CD4-positive, alpha-beta T cell treated with Interleukin-17A for 1 hour (primary cell): ENCODE measurements around the gene ZYX.
"Not testable (repeated sequence)": the region's sequence is repeated elsewhere in the genome, so short reads cannot be mapped to it uniquely, and the experiment has no call there.

Experiments
- DNase-seq: peaks from one replicate; pipeline ENCODE4 v3.0.0-alpha.2; 2020

Gene ZYX

GRCh38 chr7:143387156-143387975, 6.2 kb downstream of the ZYX start:
- DNase-seq = no peak

GRCh38 chr7:143388051-143388450, 6.9 kb downstream of the ZYX start:
- DNase-seq = no peak

DNA sequence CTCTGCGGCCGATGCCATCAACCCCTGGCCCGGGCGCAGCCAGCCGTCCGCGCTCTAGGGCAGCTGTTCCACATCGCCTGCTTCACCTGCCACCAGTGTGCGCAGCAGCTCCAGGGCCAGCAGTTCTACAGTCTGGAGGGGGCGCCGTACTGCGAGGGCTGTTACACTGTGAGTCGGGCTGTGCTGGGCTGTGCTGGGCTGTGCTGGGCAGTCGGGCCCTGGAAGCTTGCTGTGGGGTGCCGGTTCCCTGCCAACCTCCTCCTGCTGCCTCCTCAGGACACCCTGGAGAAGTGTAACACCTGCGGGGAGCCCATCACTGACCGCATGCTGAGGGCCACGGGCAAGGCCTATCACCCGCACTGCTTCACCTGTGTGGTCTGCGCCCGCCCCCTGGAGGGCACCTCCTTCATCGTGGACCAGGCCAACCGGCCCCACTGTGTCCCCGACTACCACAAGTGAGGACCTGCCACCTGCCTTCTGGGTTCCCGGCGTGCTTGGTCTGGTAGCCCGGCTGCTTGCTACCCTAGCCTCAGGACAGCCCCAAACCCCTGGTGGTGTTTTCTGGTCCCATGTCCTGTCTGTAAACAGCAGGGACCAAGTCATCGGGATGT, 7.5 kb downstream of the ZYX start:
- DNase-seq = no peak

DNA sequence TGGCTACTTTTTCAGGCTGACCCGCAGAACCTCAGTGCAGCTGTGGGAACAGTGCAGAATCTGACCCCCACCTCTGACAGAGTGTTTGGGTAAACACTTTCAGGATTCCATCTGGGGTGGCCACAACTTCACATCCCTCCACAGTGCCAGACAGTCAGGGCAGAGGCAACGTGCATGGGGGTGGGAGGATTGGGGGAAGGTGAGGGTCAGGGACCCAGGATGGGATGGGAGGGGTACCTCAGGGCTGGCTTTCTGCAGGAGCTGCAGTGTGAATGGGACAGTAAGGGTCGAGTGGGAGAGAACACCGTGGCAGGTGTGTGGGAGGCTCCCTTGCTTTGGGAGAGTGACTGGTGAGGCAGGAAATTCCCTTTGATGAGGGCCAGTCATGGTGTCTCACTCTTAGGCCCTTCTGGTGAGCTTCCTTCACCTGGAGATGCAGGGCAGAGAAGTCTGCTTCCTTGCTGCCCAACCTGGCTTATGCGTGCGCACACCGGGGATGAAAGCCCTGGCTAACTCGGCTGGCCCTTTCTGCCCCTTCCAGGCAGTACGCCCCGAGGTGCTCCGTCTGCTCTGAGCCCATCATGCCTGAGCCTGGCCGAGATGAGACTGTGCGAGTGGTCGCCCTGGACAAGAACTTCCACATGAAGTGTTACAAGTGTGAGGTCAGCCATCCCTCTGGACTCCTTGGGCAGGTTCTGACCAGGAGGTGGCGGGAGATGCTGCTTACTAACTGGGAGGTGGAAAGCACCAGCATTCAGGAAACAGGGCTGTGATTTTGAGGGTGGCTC, 8.4 kb downstream of the ZYX start:
- DNase-seq = no peak

DNA sequence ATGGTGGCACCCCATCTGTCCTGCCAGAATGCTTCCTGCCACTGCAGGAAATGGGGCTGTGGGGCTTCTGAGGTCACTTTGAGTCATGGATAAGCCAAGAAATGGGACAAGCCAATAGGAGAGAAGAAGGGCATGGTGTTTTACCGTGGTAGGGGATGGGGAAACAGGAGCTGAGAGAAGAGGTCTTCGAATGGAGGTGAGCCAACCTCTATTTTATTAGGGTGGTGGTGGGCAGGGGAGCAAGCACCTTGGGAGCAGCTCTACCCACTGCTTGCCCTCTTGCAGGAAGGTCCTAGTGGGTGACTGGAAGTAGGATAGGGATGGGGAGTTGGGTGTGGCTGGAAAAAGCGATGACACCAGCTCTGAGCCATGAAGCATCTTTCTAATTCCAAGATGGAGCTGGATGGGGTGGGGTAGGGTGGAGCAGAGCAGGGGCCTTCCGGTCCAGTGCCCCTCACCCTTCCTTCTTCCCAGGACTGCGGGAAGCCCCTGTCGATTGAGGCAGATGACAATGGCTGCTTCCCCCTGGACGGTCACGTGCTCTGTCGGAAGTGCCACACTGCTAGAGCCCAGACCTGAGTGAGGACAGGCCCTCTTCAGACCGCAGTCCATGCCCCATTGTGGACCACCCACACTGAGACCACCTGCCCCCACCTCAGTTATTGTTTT, 9.1 kb downstream of the ZYX start:
- DNase-seq = no peak

GRCh38 chr7:143390773-143391317, 9.7 kb downstream of the ZYX start:
- DNase-seq = no peak

DNA sequence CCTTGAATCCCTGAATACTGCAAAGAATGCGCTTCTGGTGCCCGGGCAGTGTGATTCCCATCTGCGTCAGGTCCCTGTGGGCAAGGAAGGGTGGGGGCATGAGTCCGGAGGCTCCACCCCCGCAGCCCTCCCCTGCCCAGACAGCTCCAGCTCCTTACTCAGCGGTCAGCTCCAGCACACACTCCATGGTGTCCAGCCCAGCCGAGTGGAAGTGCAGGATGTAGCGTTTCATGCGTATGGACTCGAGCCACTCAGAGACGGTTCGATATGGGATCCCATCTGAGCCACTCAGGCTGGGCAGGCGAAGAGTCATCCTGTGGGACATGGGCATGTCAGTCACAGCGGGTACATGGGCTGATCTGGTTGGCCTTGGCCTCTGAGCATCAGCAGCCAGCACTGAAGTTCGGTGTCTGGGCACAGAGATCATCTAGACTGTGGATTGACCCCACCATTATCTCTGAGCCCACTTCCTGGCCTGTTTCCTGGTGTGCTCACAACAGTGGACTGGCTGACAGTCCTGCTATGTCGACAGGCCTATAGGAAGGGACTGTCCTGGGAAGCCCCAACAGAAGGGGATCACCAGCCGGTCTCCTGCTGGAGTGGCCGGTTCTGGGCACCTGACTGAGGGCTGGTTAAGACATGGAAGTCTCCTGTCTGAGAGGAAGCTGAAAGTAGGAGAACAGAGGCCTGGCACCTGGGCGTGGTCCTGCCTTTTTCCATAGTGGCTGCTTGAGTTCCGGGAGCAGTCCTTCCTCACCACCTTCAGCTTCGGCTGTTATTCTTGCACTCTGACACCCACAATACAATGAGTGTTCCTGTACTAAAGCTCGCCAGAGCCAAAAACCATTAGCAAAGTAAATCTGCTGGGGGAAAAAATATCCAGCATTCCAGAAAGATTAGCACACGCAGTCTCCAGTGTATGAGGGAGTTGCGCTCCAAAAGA, 10.6 kb downstream of the ZYX start:
- DNase-seq = no peak

DNA sequence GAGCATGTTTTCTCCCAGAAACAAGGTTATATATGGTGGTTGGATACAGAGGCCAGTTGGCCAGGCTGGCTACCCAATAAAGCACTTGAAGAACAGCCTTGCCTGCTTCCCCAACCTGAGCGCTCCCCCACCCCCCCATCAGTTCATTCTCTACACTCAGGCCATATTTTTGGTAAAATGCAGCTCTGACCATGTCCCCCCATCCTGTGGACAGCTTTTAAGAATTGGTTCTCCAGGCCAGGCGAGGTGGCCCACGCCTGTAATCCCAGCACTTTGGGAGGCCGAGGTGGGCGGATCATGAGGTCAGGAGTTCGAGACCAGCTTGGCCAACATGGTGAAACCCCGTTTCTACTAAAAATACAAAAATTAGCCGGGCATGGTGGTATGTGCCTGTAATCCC, 11.3 kb downstream of the ZYX start:
- not testable (repeated sequence) for DNase-seq

GRCh38 chr7:143392875-143393266, 11.7 kb downstream of the ZYX start:
- no peak for DNase-seq

- DNase-seq = no peak
Measured at GRCh38 chr7:143393267-143394041, 12.3 kb downstream of the ZYX start.

DNA sequence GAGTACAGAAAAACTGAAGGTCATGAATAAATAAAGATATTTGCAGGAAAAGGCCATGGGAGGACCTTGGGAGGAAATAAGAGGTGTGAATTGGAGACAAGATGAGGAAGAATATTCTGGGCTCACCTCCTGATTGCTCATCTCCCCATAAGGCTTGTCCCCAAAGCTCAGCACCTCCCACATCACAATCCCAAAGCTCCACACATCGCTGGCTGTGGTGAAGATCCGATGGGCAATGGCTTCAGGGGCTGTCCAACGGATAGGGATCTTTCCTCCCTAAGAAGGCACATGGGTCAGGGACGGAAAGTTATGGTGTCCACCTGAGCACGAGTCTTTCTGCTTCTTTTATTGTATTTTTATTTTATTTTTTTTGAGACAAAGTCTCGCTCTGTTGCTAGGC, 12.9 kb downstream of the ZYX start:
- DNase-seq = no peak

DNA sequence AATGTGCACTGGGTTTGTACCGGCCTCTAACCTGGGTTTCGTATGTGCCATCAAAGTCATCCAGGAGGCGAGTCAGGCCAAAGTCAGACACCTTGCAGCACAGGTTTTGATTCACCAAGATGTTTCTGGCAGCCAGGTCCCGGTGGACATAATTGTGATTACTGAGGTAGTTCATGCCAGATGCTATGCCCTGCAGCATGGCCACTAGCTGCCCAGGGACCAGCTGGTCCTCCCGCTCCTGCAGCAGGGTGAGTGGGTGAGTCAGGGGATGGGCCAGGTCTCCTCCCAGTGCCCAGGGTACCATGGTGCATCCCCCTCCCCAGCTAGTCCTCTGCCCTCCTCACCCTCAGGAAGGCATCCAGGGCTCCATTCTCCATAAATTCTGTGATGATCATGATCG, 13.6 kb downstream of the ZYX start:
- DNase-seq = no peak

- DNase-seq = no peak
Measured at GRCh38 chr7:143395187-143396149, 14.3 kb downstream of the ZYX start.

DNA sequence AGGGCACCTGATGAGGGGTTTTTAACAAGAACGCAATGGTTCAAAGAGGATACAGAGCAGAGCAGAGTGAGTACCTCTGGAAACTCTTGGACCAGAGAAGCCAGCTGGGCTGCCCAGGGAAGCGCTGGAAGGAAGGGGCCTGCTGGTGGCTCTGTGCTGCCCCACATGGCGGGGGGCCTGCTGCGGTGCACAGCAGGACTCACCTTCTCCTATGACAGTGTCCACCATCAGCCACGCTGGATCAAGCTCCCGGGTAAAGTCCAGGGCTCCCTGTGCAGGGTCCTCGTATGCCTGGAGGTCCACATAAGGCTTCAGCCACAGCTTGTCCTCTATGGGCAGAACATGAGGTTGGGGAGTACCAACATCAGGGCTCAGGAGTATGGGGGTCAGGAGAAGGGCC, 15.0 kb downstream of the ZYX start:
- no peak for DNase-seq

GRCh38 chr7:143396625-143397556, 15.7 kb downstream of the ZYX start:
- DNase-seq = no peak

- DNase-seq = no peak
Measured at GRCh38 chr7:143397710-143398530, 16.8 kb downstream of the ZYX start.

- DNase-seq = no peak
Measured at GRCh38 chr7:143398616-143399015, 17.5 kb downstream of the ZYX start.

DNA sequence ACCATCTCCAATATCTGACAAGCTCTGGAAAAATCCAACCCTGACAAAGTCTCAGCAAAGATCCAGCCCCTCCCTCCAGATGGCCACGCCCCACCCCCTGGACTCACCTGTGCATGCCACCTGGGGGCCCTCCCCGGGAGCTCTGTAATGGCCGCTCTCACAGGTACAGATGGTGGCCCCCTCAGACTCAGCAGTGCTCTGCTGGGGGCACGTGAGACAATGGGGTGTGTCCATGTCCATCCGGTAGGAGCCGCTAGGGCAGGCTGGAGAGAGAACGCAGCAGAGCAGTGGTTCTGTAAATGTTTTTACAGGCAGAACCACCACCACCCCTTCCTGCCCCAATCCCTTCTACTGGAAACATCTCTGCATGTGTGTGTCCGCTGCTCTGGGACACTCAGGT, 18.0 kb downstream of the ZYX start:
- DNase-seq = no peak
